ENCODE results near the gene PACSIN2.

Gene PACSIN2

GRCh38 chr22:42878561-42879305 is 136.2 kb downstream of the PACSIN2 start:
- DNase-seq = no peak

GRCh38 chr22:42877597-42878340 is 137.2 kb downstream of the PACSIN2 start:
- no peak for DNase-seq

- no peak for DNase-seq
Observed at GRCh38 chr22:42877158-42877557, 137.8 kb downstream of the PACSIN2 start.

GRCh38 chr22:42876041-42876440 is 138.9 kb downstream of the PACSIN2 start:
- DNase-seq = no peak

- DNase-seq = no peak
Observed at GRCh38 chr22:42874010-42874409, 140.9 kb downstream of the PACSIN2 start.

- DNase-seq = no peak
Observed at GRCh38 chr22:42873356-42873755, 141.6 kb downstream of the PACSIN2 start.

- no peak for DNase-seq
Observed at GRCh38 chr22:42872821-42873220, 142.1 kb downstream of the PACSIN2 start.

GRCh38 chr22:42871146-42872050 is 143.6 kb downstream of the PACSIN2 start:
- no peak for DNase-seq

GRCh38 chr22:42869888-42870480 is 145.0 kb downstream of the PACSIN2 start:
- no peak for DNase-seq

- DNase-seq = no peak
Observed at GRCh38 chr22:42869463-42869862, 145.5 kb downstream of the PACSIN2 start.

GRCh38 chr22:42868751-42869251 is 146.1 kb downstream of the PACSIN2 start:
- no peak for DNase-seq

GRCh38 chr22:42866100-42866499 is 148.8 kb downstream of the PACSIN2 start:
- no peak for DNase-seq

GRCh38 chr22:42865536-42865935 is 149.4 kb downstream of the PACSIN2 start:
- DNase-seq = no peak

- peak; percentile 68 for DNase-seq
Observed at GRCh38 chr22:42863349-42863961, 151.5 kb downstream of the PACSIN2 start.

GRCh38 chr22:42862045-42862734 is 152.8 kb downstream of the PACSIN2 start:
- no peak for DNase-seq

GRCh38 chr22:42860968-42861367 is 154.0 kb downstream of the PACSIN2 start:
- DNase-seq = no peak

GRCh38 chr22:42857845-42858481 is 157.0 kb downstream of the PACSIN2 start:
- no peak for DNase-seq

GRCh38 chr22:42856865-42857704 is 157.9 kb downstream of the PACSIN2 start, which contains the start of gene ARFGAP3:
TSS of gene ARFGAP3 (minus strand) at chr22:42857273. CDS start at chr22:42857182, 91 bp downstream.
- peak; percentile 94 for DNase-seq

- peak; percentile 65 for DNase-seq
Observed at GRCh38 chr22:42856179-42856864, 158.6 kb downstream of the PACSIN2 start.

Measured in activated naive CD4-positive, alpha-beta T cell treated with Interleukin-2 at 50 U/mL for 16 hours (primary cell).